ENCODE data around the gene GRIA4.
A peak's percentile ranks its signal among the peaks of the same experiment; 100 is the strongest.

The GRIA4 gene

GRCh38 chr11:105799263-105799662, 189.4 kb downstream of the GRIA4 start:
- DNase-seq: no peak

GRCh38 chr11:105799728-105800462, 190.0 kb downstream of the GRIA4 start:
- no peak for DNase-seq

GRCh38 chr11:105802390-105802789, 192.5 kb downstream of the GRIA4 start:
- DNase-seq: no peak

- DNase-seq: no peak
Observed at GRCh38 chr11:105811242-105811641, 201.4 kb downstream of the GRIA4 start.

GRCh38 chr11:105821372-105821771, 211.5 kb downstream of the GRIA4 start:
- DNase-seq: no peak

GRCh38 chr11:105821781-105822180, 211.9 kb downstream of the GRIA4 start:
- no peak for DNase-seq

GRCh38 chr11:105823495-105824033, 213.7 kb downstream of the GRIA4 start:
- DNase-seq: no peak

- DNase-seq: no peak
Observed at GRCh38 chr11:105824457-105825013, 214.7 kb downstream of the GRIA4 start.

GRCh38 chr11:105825141-105825540, 215.3 kb downstream of the GRIA4 start:
- DNase-seq: no peak

- DNase-seq: no peak
Observed at GRCh38 chr11:105827906-105828305, 218.0 kb downstream of the GRIA4 start.

- no peak for DNase-seq
Observed at GRCh38 chr11:105829084-105829483, 219.2 kb downstream of the GRIA4 start.

- DNase-seq: no peak
Observed at GRCh38 chr11:105834461-105834860, 224.6 kb downstream of the GRIA4 start.

- DNase-seq: peak; percentile 69
Observed at GRCh38 chr11:105838668-105839384, 229.0 kb downstream of the GRIA4 start.

GRCh38 chr11:105840391-105840790, 230.5 kb downstream of the GRIA4 start:
- DNase-seq: no peak

GRCh38 chr11:105852403-105852802, 242.5 kb downstream of the GRIA4 start:
- DNase-seq: no peak

GRCh38 chr11:105854269-105854668, 244.4 kb downstream of the GRIA4 start:
- no peak for DNase-seq

GRCh38 chr11:105856954-105857353, 247.1 kb downstream of the GRIA4 start:
- DNase-seq: no peak

GRCh38 chr11:105857728-105858127, 247.9 kb downstream of the GRIA4 start:
- no peak for DNase-seq

- no peak for DNase-seq
Observed at GRCh38 chr11:105858841-105859240, 249.0 kb downstream of the GRIA4 start.

GRCh38 chr11:105860105-105860504, 250.2 kb downstream of the GRIA4 start:
- no peak for DNase-seq

- DNase-seq: no peak
Observed at GRCh38 chr11:105861225-105861624, 251.4 kb downstream of the GRIA4 start.

- peak; percentile 62 for DNase-seq
Observed at GRCh38 chr11:105862736-105863367, 253.0 kb downstream of the GRIA4 start.

GRCh38 chr11:105863523-105863922, 253.7 kb downstream of the GRIA4 start:
- no peak for DNase-seq

All from HCEC 1CT (cell line).